GM08714 (cell line): ENCODE measurements around the gene BTBD9.

ENCODE experiments used
- H3K4me3 ChIP-seq: fragments of 200-500 bp; sonication (Bioruptor generic); 2 replicates; pipeline ENCODE4 v1.5.1; 2014; ENCODE audit warnings: mild to moderate bottlenecking, low read length, inconsistent platforms
- ZNF274 ChIP-seq: IDR thresholded peaks from 2 replicates; pipeline ENCODE4 v1.6.1; 2012; ENCODE audit warnings: mild to moderate bottlenecking, low read depth, low read length

The BTBD9 gene

DNA sequence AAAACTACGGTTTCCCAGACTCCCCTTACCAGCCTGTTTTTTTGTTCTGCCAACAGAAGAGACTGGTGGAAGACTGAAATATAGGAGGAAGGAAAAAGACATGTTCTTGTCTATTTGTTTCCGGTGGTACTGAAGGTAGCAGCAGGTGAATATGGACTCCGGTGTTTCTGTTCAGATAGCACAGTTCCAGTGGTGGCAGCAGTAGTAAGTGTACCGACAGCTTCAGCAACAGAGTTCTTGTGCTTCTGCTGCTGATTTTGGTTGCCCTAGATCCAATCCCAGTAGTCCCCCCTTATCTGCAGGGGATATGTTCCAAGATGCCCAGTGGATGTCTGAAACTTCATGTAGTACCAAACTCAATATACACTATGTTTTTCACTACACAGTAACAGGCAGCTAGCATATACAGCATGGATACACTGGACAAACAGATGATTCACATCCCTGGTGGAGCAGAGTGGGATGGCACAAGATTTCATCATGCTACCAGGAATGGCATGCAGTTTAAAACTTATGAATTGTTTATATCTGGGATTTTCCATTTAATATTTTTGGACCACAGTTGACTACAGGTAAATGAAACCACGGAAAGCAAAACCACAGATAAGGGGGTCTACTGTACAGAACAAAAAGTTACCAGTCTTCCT is 301.8 kb downstream of the BTBD9 start:
- no peak for TF ChIP-seq ZNF274
- no peak overlapping the region for H3K4me3 ChIP-seq

- no peak for TF ChIP-seq ZNF274
- H3K4me3 ChIP-seq: no peak overlapping the region
Measured at GRCh38 chr6:38336922-38337321, 302.8 kb downstream of the BTBD9 start.

DNA sequence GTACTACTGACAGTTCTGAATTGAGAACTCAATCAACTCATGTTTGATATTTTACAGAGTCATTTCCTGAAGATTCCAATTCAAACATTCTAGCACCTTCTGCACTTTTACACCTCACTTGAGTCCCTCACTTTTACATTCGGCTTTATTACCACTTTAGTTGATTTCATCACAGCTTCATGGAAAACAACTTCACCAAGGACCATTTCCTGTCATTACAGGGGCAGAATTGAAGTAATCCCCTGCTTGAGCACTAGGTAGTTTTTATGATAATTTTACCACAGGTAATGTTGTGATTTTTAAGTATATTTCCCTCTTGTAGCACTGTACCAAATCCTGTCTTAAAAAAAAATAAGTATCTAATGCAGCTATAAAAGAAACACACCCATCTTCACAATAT is 312.9 kb downstream of the BTBD9 start:
- TF ChIP-seq ZNF274: no peak
- H3K4me3 ChIP-seq: no peak overlapping the region

DNA sequence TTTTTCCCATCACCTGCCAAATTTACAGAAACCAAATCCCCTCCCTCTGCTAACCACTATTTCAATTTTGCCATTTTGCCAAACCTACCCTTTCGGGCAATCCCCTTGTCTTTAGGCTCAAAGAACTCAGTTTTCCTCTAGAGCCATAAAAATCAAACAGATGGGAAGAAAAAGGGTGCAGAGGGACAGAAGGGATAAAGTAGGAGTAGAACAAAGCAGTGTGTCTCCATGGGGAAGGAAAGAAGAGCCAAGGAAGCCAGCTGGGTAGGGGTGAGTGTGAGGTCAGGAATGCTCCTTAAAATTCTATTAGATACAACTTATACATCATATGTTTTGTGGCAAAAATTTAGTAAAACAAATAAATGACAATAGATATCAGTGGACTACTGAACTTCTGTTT is 316.5 kb downstream of the BTBD9 start:
- TF ChIP-seq ZNF274: no peak

GRCh38 chr6:38322138-38322537 is 317.6 kb downstream of the BTBD9 start:
- TF ChIP-seq ZNF274: no peak
- no peak overlapping the region for H3K4me3 ChIP-seq

More for the DNA sequence above, 316.5 kb downstream of the BTBD9 start:
- no peak overlapping the region for H3K4me3 ChIP-seq

- H3K4me3 ChIP-seq: no peak overlapping the region
- TF ChIP-seq ZNF274: no peak
Measured at GRCh38 chr6:38320843-38321242, 318.9 kb downstream of the BTBD9 start.

- TF ChIP-seq ZNF274: no peak
- H3K4me3 ChIP-seq: no peak overlapping the region
Measured at GRCh38 chr6:38320358-38320757, 319.4 kb downstream of the BTBD9 start.

DNA sequence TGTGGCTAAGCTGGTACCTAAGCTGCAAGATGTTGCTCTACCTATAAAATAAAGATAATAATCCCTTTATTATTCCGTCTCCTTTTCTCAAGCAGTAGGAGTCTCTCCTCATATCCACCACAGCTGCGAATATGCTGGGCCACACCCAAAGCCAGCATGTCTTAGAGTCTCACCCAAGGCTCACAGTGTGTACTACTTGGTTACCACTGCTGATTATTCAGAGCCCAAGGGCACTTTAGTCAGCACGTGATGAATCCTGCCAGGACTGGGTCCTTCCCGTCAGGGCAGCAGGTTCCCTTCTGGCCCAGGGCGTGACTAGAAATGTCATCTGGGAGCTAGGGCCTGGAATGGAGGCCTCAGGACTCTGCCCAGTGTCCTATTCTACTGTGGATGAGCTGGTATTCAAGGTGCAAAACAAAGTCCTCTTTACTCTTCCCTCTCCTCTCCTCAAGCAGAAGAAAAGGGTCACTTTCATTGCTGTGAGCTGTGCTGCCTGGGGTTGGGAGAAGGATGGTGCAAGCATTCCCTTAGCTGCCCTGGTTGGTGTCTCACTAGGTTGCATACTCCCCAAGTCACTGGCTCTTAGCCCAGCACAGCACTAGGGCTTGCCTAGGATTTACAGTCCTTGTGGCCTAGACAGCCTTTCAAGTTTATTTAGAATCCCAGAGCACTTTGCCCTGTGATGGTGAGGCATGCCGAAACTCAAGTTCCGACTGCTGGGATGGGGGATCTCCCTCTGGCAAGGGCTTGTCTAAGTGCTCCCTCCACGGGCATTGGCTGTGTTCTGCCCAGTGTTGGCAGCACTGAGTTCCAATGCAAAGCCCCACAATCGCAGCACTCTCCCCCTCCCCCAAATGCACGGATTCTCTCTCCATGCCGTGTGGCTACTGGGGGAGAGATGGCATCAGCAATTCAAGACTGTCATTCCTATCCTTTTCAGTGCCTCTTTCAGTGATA is 320.2 kb downstream of the BTBD9 start:
- TF ChIP-seq ZNF274: no peak
- no peak overlapping the region for H3K4me3 ChIP-seq

DNA sequence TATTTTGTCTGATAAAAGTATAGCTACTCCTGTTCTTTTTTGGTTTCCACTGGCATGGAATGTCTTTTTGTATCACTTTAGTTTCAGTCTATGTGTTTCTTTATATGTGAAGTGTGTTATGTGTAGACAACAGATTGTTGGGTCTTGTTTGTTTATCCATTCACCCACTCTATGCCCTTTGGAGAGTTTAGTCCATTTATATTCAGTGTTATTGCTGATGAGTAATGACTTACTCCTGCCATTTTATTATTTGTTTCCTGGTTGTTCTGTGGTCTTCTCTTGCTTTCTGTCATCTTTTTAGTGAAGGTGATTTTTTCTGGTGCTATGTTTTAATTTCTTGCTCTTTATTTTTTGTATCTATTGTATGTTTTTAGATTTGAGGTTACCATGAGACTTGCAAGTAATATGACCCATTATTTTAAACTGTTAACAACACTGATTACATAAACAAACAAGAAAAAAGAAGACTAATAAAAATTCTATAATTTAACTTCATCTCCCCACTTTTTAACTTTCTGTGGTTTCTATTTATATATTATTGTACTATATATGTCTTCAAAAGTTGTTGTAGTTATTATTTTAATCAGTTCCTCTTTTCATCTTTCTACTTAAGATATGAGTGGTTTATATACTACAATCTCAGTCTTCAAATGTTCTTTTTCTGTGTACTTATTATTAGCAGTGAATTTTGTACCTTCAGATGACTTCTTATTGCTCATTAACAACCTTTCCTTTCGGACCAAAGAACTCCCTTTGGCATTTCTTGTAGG is 323.4 kb downstream of the BTBD9 start:
- no peak for TF ChIP-seq ZNF274
- H3K4me3 ChIP-seq: no peak overlapping the region

GRCh38 chr6:38311201-38311600 is 328.5 kb downstream of the BTBD9 start:
- H3K4me3 ChIP-seq: no peak overlapping the region
- no peak for TF ChIP-seq ZNF274

GRCh38 chr6:38310061-38310460 is 329.7 kb downstream of the BTBD9 start:
- TF ChIP-seq ZNF274: no peak

DNA sequence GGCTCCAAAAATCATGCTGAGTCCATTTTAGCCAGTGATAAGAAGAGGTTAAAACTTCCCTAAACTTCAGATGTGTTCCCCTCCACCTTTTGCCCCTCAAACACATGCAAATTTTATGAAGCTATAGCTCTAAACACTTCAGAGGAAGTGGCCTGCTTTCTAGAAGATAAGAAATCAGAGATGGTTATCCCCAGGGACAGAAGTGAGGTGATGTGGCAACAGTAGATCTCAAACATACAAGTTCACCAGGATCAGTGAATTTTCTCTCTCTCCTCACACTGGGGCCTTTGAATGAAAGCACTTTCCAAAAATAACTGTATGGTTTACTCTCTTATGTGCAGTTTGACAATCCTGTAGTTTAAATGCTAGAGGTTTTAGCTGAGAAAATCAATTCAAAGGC is 332.0 kb downstream of the BTBD9 start:
- no peak overlapping the region for H3K4me3 ChIP-seq
- no peak for TF ChIP-seq ZNF274

More at GRCh38 chr6:38310061-38310460, 329.7 kb downstream of the BTBD9 start:
- H3K4me3 ChIP-seq: no peak overlapping the region

- H3K4me3 ChIP-seq: no peak overlapping the region
- no peak for TF ChIP-seq ZNF274
Measured at GRCh38 chr6:38306931-38307330, 332.8 kb downstream of the BTBD9 start.

DNA sequence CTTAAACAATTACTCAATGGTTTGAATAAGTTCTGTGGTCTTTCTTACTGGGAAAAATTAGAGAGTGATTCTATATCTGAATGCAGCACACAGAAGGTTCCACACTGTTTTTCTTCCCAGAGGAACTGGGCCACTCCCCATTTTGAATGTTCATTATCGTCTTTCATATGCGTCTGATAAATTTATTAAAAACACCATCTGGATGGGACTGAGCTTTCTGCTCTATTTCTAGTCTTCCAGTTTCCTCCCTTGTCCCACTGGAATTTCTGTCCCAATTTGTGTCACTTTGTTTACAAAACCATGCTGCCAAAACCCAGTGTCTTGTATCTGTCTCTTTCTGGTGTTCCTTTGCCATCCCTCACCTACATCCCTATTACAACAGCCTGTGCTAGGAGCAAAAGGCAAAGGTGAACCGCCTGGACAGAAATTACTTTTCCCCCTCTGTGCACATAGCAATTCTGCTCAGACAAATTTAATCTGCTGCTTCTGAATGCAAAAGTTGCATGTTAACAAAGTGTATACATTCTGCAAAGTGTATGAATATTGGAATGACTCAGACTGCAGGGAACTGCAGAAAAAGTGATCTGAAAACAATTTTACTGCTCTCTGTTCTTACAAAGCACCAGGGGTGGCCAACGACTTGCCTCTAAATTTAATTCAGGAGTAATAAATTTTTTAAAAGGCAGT is 333.6 kb downstream of the BTBD9 start:
- H3K4me3 ChIP-seq: no peak overlapping the region
- no peak for TF ChIP-seq ZNF274
